Sigmoid colon (tissue), 4 donors: ENCODE data around the gene HPGDS.

Experiments
- CTCF ChIP-seq, 4 experiments: fragments of 450-650 bp in 3 of 4; fragments of 200-600 bp in 1 of 4; IDR thresholded peaks; one replicate each; pipeline ENCODE4 v1.5.1; 2016 to 2019; ENCODE audit warnings: antibody characterized with exemption in 4 of 4, mild to moderate bottlenecking in 3 of 4, moderate library complexity in 2 of 4
- EP300 ChIP-seq, 4 donors: sonication (generic); formaldehyde crosslinking; IDR thresholded peaks; one replicate each; pipeline ENCODE4 v1.6.1; 2017; ENCODE audit warnings: antibody characterized with exemption in 4 of 4
- POLR2A ChIP-seq, 2 donors: fragments of 450-650 bp; IDR thresholded peaks; one replicate each; pipeline ENCODE4 v1.6.1; 2016; ENCODE audit warnings: antibody characterized with exemption in 2 of 2, mild to moderate bottlenecking in 2 of 2, moderate library complexity in 2 of 2
- POLR2AphosphoS5 ChIP-seq, 4 donors: sonication (generic); formaldehyde crosslinking; IDR thresholded peaks; one replicate each; pipeline ENCODE4 v1.6.1; 2017; ENCODE audit warnings: antibody characterized with exemption in 4 of 4

GRCh38 chr4:94348666-94349065, 6.0 kb upstream of the HPGDS start:
- TF ChIP-seq POLR2AphosphoS5 (IDR thresholded peaks at IDR 0.05) (no peak), CTCF (IDR thresholded peaks at IDR 0.05) (no peak), EP300 (IDR thresholded peaks at IDR 0.05) (no peak), POLR2A (IDR thresholded peaks at IDR 0.05) (no peak)
